ENCODE results near the gene TDP1.

GRCh38 chr14:90040411-90040810 lies 84.7 kb downstream of the TDP1 start:
- no peak for TF ChIP-seq CTCF (IDR thresholded peaks at IDR 0.05; ENCODE audit: low read depth, low read length)
- no peak for TF ChIP-seq POLR2A (IDR thresholded peaks at IDR 0.05; ENCODE audit: extremely low read depth, insufficient read length)
- no peak for TF ChIP-seq MYC (IDR thresholded peaks at IDR 0.05; ENCODE audit: low read depth, low read length)
- TF ChIP-seq MAX (IDR thresholded peaks at IDR 0.05; ENCODE audit: low read depth, low read length), result no peak

Measured in NB4 (cell line).